Naive B cell (primary cell): ENCODE data around the gene LCMT1. TPM values are rescaled to one million over a fixed set of nuclear protein-coding genes. Genes with fewer than 3 reads are reported as not detected.
"Not testable (repeated sequence)": the region's sequence is repeated elsewhere in the genome, so short reads cannot be mapped to it uniquely, and the experiment has no call there.

Experiments used
- ATAC-seq, 2 donors: fragments of 150-1000 bp; cut with Tn5 transposase; 2 replicates each; pipeline ENCODE4 v1.10.0; 2021; ENCODE audit warnings: low read depth in 2 of 2, mild to moderate bottlenecking in 2 of 2, moderate library complexity in 2 of 2
- DNase-seq: peaks from one replicate; pipeline ENCODE4 v3.0.0; 2022
- H3K27ac Mint-ChIP-seq, 6 donors: one replicate each; pipeline ENCODE4 v1.8.0; 2020 to 2022; ENCODE audit warnings: mild to moderate bottlenecking in 6 of 6, mixed read lengths in 6 of 6, moderate library complexity in 5 of 6, inconsistent platforms in 2 of 6
- H3K27me3 Mint-ChIP-seq, 3 donors: one replicate each; pipeline ENCODE4 v1.8.0; 2021 to 2022; ENCODE audit warnings: mixed read lengths in 3 of 3, mild to moderate bottlenecking in 1 of 3
- H3K36me3 Mint-ChIP-seq, 2 donors: one replicate each; pipeline ENCODE4 v1.8.0; 2020 to 2022; ENCODE audit warnings: mixed read lengths in 2 of 2, inconsistent platforms in 1 of 2, mild to moderate bottlenecking in 1 of 2
- H3K4me1 Mint-ChIP-seq, 3 donors: one replicate each; pipeline ENCODE4 v1.8.0; 2020 to 2022; ENCODE audit warnings: mixed read lengths in 3 of 3, inconsistent platforms in 1 of 3, mild to moderate bottlenecking in 1 of 3, moderate library complexity in 1 of 3
- H3K4me3 Mint-ChIP-seq, 8 donors: one replicate each; pipeline ENCODE4 v1.8.0; 2020 to 2022; ENCODE audit warnings: mild to moderate bottlenecking in 8 of 8, mixed read lengths in 8 of 8, moderate library complexity in 8 of 8, inconsistent platforms in 2 of 8
- H3K9me3 Mint-ChIP-seq, 7 donors: one replicate each; pipeline ENCODE4 v1.8.0; 2020 to 2022; ENCODE audit warnings: mixed read lengths in 7 of 7, mild to moderate bottlenecking in 5 of 7, inconsistent platforms in 2 of 7, moderate library complexity in 1 of 7
- polyA plus RNA-seq, 6 donors: library from polyadenylated mRNA; unstranded; fragments of 300-500 nt; fragmentation: Illumina TruSeq; gene quantifications; one replicate each; pipeline ENCODE4 v1.2.3, GENCODE V29; 2021; ENCODE audit warnings: low read depth in 6 of 6

LCMT1 gene
- 10 to 100 TPM; 20.2 to 42.5 (median 34.8) TPM for polyA plus RNA-seq

- Mint-ChIP-seq H3K27ac (peak within 1 kb of the TSS; percentile 70 to 96 (median 93)), H3K4me1 (peaks cover 40 to 58% (median 48%) of the 10 kb centered on the region in 3 donors), H3K9me3 (no peaks in the 10 kb centered on the region), H3K27me3 (no peaks in the 10 kb centered on the region), H3K4me3 (peak within 1 kb of the TSS; percentile 86 to 99 (median 96)), H3K36me3 (no peaks in the 10 kb centered on the region)
- DNase-seq (peak; percentile 94), ATAC-seq (peak; percentile 88 to 90)
Measured at GRCh38 chr16:25111403-25112166, at the start of gene LCMT1. TSS of gene LCMT1 (plus strand) at chr16:25111742. CDS start at chr16:25111884, 142 bp downstream.

- peak overlapping the region; percentile 69 to 86 (median 84) for H3K27ac Mint-ChIP-seq
- H3K27me3 Mint-ChIP-seq = no peaks in the 10 kb centered on the region
- no peaks in the 10 kb centered on the region for H3K36me3 Mint-ChIP-seq
- peaks cover 34 to 78% (median 66%) of the 10 kb centered on the region in 3 donors for H3K4me1 Mint-ChIP-seq
- peak overlapping the region in 6 of 8 donors; percentile 22 to 76 (median 49) for H3K4me3 Mint-ChIP-seq
- no peak for ATAC-seq
- no peaks in the 10 kb centered on the region for H3K9me3 Mint-ChIP-seq
- peak; percentile 18 for DNase-seq
Measured at GRCh38 chr16:25063102-25063501, 48.4 kb upstream of the LCMT1 start.

- H3K9me3 Mint-ChIP-seq = no peaks in the 10 kb centered on the region
- peak overlapping the region in 5 of 8 donors; percentile 13 to 47 (median 45) for H3K4me3 Mint-ChIP-seq
- peak overlapping the region in 5 of 6 donors; percentile 84 to 90 (median 85) for H3K27ac Mint-ChIP-seq
- ATAC-seq = no peak
- no peak for DNase-seq
- no peaks in the 10 kb centered on the region for H3K27me3 Mint-ChIP-seq
- no peaks in the 10 kb centered on the region for H3K36me3 Mint-ChIP-seq
- H3K4me1 Mint-ChIP-seq = peaks cover 37 to 80% (median 70%) of the 10 kb centered on the region in 3 donors
Measured at GRCh38 chr16:25063865-25064264, 47.7 kb upstream of the LCMT1 start.

GRCh38 chr16:25064281-25064680 is 47.3 kb upstream of the LCMT1 start:
- ATAC-seq, H3K9me3 Mint-ChIP-seq, H3K27me3 Mint-ChIP-seq, DNase-seq, H3K36me3 Mint-ChIP-seq: not testable (repeated sequence)
- Mint-ChIP-seq H3K4me3 (peak overlapping the region in 4 of 8 donors; percentile 25 to 46 (median 40)), H3K4me1 (peaks cover 37 to 80% (median 71%) of the 10 kb centered on the region in 3 donors), H3K27ac (peak overlapping the region in 5 of 6 donors; percentile 44 to 85 (median 65))

GRCh38 chr16:25064937-25065336 is 46.6 kb upstream of the LCMT1 start:
- H3K27ac Mint-ChIP-seq = peak overlapping the region in 4 of 6 donors; percentile 21 to 88 (median 66)
- no peaks in the 10 kb centered on the region for H3K27me3 Mint-ChIP-seq
- peak overlapping the region in 2 of 8 donors; percentile 7 to 30 for H3K4me3 Mint-ChIP-seq
- H3K4me1 Mint-ChIP-seq = peaks cover 40 to 80% (median 71%) of the 10 kb centered on the region in 3 donors
- no peaks in the 10 kb centered on the region for H3K9me3 Mint-ChIP-seq
- DNase-seq (no peak), ATAC-seq (no peak)
- no peaks in the 10 kb centered on the region for H3K36me3 Mint-ChIP-seq

GRCh38 chr16:25065899-25066298 is 45.6 kb upstream of the LCMT1 start:
- Mint-ChIP-seq H3K9me3 (no peaks in the 10 kb centered on the region), H3K27me3 (no peaks in the 10 kb centered on the region), H3K27ac (peak overlapping the region in 5 of 6 donors; percentile 84 to 98 (median 95)), H3K4me1 (peaks cover 37 to 71% (median 65%) of the 10 kb centered on the region in 3 donors), H3K36me3 (no peaks in the 10 kb centered on the region), H3K4me3 (peak overlapping the region in 7 of 8 donors; percentile 80 to 95 (median 89))
- DNase-seq (peak; percentile 29), ATAC-seq (peak; percentile 10 to 16)

- peaks cover 36 to 68% (median 62%) of the 10 kb centered on the region in 3 donors for H3K4me1 Mint-ChIP-seq
- peak overlapping the region in 5 of 6 donors; percentile 84 to 98 (median 95) for H3K27ac Mint-ChIP-seq
- DNase-seq (no peak), ATAC-seq (no peak)
- peak overlapping the region; percentile 80 to 95 (median 89) for H3K4me3 Mint-ChIP-seq
- no peaks in the 10 kb centered on the region for H3K36me3 Mint-ChIP-seq
- no peaks in the 10 kb centered on the region for H3K9me3 Mint-ChIP-seq
- H3K27me3 Mint-ChIP-seq = no peaks in the 10 kb centered on the region
Measured at GRCh38 chr16:25066426-25066746, 45.2 kb upstream of the LCMT1 start.

GRCh38 chr16:25066747-25067631 is 44.6 kb upstream of the LCMT1 start:
- Mint-ChIP-seq H3K4me1 (peaks cover 33 to 68% (median 56%) of the 10 kb centered on the region in 3 donors), H3K27ac (peak overlapping the region; percentile 84 to 98 (median 96)), H3K9me3 (no peaks in the 10 kb centered on the region), H3K4me3 (peak overlapping the region; percentile 80 to 97 (median 92)), H3K36me3 (no peaks in the 10 kb centered on the region), H3K27me3 (no peaks in the 10 kb centered on the region)
- ATAC-seq (peak; percentile 90 to 92), DNase-seq (peak; percentile 86)

GRCh38 chr16:25073854-25074253 is 37.7 kb upstream of the LCMT1 start:
- Mint-ChIP-seq H3K4me3 (peak overlapping the region in 7 of 8 donors; percentile 16 to 81 (median 45)), H3K36me3 (no peaks in the 10 kb centered on the region), H3K27me3 (no peaks in the 10 kb centered on the region), H3K27ac (peak overlapping the region; percentile 74 to 91 (median 84)), H3K4me1 (peaks cover 31 to 35% (median 34%) of the 10 kb centered on the region in 3 donors), H3K9me3 (peaks cover 0 to 2% (median 0%) of the 10 kb centered on the region in 7 donors)
- DNase-seq (peak; percentile 60), ATAC-seq (peak; percentile 96 to 98)

GRCh38 chr16:25078386-25078978 is 33.1 kb upstream of the LCMT1 start:
- H3K9me3 Mint-ChIP-seq = peaks cover 0 to 2% (median 0%) of the 10 kb centered on the region in 7 donors
- no peaks in the 10 kb centered on the region for H3K27me3 Mint-ChIP-seq
- no peaks in the 10 kb centered on the region for H3K36me3 Mint-ChIP-seq
- DNase-seq = no peak
- H3K4me3 Mint-ChIP-seq = no peak overlapping the region
- no peak for ATAC-seq
- no peak overlapping the region for H3K27ac Mint-ChIP-seq
- peaks cover 14 to 17% (median 14%) of the 10 kb centered on the region in 3 donors for H3K4me1 Mint-ChIP-seq

- H3K4me1 Mint-ChIP-seq = peaks cover under 1 to 5% (median 4%) of the 10 kb centered on the region in 3 donors
- no peak for DNase-seq
- H3K36me3 Mint-ChIP-seq = no peaks in the 10 kb centered on the region
- H3K27me3 Mint-ChIP-seq = no peaks in the 10 kb centered on the region
- no peak overlapping the region for H3K4me3 Mint-ChIP-seq
- ATAC-seq = no peak
- H3K9me3 Mint-ChIP-seq = peaks cover 0 to 2% (median 0%) of the 10 kb centered on the region in 7 donors
- peak overlapping the region in 1 of 6 donors; percentile 47 for H3K27ac Mint-ChIP-seq
Measured at GRCh38 chr16:25079637-25080378, 31.7 kb upstream of the LCMT1 start.

- peaks cover 0 to 4% (median 3%) of the 10 kb centered on the region in 3 donors for H3K4me1 Mint-ChIP-seq
- DNase-seq (no peak), ATAC-seq (no peak)
- no peaks in the 10 kb centered on the region for H3K36me3 Mint-ChIP-seq
- H3K27ac Mint-ChIP-seq = peak overlapping the region in 1 of 6 donors; percentile 54
- peaks cover 0 to 2% (median 0%) of the 10 kb centered on the region in 7 donors for H3K9me3 Mint-ChIP-seq
- no peak overlapping the region for H3K4me3 Mint-ChIP-seq
- no peaks in the 10 kb centered on the region for H3K27me3 Mint-ChIP-seq
Measured at GRCh38 chr16:25080420-25081131, 31.0 kb upstream of the LCMT1 start.
